GM12864 (cell line): ENCODE measurements around the gene B2M.
"Not testable (repeated sequence)": the region's sequence is repeated elsewhere in the genome, so short reads cannot be mapped to it uniquely, and the experiment has no call there.

Experiments used
- DNase-seq: peaks from one replicate; pipeline ENCODE4 v3.0.0-alpha.2; 2011; ENCODE audit warnings: low read depth
- H3K4me3 ChIP-seq: 2 replicates; pipeline ENCODE4 v1.5.1; 2011; ENCODE audit warnings: mild to moderate bottlenecking, low read depth, low read length, control low read depth
- TF ChIP-seq, protein P1 (sequence below): IDR thresholded peaks from 2 replicates; pipeline ENCODE4 v1.5.1; 2011; ENCODE audit warnings: low read depth, mild to moderate bottlenecking, moderate library complexity, low read length, control low read depth, inconsistent platforms; ENCODE audit errors: missing control alignments

Gene B2M

DNA sequence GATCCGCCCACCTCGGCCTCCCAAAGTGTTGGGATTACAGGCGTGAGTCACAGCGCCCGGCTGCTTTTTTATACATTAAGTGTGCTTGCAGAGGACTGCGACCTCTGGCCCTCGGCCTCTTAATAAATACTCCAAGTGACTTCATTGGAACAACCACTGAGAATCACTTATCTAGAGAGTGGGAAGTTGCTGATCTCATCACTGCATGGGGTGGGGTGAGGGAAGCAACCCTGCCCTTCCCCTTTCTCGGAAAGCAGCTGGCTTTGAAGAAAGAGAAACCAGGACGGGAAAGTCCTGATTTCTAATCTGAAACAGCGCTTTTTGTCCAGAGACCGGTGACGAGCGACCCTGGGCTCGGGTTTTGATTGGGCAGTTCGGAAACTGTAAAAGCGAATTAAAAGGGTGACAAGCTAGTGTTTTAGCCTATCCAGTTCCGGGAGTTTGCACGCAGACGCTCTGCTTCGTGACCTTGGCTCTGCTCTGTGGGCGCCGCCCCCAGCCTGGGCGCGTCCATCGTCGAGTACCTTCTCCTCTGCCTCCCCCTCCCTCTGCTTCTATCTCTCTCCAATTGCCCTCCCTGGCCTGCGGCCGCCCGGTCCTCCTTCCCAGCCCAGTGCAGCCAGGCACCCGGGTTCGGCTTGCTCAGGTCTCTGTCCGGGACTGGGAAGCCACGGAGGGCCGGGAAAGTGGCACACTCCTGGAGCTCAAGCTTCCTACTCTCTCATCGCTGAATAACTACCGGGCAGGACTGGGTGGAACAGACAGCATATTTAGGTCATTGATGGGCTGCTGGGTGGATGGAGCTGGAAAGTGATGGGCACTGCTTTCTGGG is 17.5 kb downstream of the B2M start:
- peak overlapping the region; percentile 91 for H3K4me3 ChIP-seq
- DNase-seq: peak; percentile 99
- TF ChIP-seq, protein P1, sequence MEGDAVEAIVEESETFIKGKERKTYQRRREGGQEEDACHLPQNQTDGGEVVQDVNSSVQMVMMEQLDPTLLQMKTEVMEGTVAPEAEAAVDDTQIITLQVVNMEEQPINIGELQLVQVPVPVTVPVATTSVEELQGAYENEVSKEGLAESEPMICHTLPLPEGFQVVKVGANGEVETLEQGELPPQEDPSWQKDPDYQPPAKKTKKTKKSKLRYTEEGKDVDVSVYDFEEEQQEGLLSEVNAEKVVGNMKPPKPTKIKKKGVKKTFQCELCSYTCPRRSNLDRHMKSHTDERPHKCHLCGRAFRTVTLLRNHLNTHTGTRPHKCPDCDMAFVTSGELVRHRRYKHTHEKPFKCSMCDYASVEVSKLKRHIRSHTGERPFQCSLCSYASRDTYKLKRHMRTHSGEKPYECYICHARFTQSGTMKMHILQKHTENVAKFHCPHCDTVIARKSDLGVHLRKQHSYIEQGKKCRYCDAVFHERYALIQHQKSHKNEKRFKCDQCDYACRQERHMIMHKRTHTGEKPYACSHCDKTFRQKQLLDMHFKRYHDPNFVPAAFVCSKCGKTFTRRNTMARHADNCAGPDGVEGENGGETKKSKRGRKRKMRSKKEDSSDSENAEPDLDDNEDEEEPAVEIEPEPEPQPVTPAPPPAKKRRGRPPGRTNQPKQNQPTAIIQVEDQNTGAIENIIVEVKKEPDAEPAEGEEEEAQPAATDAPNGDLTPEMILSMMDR: no peak

DNA sequence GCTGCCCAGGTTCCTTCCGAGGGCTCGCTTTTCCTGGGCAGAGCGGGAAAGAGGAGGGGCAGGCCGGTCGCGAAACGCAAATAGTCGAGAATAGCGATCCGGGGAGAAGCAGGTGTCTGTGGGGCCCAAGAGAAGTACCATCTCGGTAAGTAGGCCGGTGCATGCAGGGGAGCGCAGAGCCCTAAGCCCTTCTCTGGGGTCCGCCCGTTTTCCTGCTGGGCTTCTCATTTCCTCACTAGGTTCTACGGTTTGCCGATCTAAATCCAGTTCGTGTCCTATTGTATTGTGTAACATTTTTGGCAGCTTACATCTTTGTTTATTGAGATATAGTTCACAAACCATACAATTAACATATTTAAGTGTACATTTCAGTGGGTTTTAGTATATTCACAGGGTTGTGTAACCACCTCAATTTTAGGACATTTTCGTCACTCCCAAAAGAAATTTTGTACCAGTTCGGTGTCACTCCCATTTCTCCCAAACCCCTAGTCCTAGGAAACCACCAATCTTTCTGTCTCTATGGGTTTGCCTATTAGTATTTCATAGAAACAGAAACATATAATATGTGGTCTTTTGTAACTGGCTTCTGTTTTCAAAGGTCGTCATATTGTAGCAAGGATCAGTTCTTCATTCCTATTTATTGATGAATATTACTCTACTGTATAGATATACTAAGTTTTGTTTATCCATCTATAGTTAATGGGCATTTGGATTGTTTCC is 18.3 kb downstream of the B2M start:
- DNase-seq: no peak
- peak overlapping the region; percentile 91 for H3K4me3 ChIP-seq
- TF ChIP-seq, protein P1: no peak

DNA sequence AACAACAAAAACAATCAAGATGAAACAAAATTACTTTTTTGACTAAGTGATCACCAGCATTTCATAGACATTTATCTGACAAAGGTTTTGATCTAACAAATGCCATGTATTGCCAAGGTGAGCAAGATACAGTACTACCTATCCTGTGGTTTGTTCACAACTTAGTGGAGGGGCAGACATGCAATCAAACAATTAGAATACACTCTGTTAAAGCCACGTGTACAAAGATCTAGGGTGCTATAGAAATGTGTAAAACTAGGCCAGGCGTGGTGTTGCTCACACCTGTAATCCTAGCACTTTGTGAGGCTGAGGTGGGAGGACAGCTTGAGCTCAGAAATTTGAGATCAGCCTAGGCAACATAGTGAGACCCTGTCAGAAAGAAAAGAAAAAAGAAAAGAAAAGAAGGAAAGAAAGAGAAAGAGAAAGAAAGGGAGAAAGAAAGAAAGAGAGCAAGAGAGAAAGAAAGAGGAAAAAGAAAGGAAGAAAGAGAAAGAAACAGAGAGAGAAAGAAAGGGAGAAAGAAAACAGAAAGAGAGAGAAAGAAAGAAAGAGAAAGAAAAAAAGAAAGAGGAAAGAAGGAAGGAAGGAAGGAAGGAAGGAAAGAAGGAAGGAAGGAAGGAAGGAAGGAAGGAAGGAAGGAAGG is 23.6 kb downstream of the B2M start:
- no peak for DNase-seq
- TF ChIP-seq, protein P1: no peak
- H3K4me3 ChIP-seq: peak overlapping the region; percentile 57; the same call in 1 of the 2 replicates

DNA sequence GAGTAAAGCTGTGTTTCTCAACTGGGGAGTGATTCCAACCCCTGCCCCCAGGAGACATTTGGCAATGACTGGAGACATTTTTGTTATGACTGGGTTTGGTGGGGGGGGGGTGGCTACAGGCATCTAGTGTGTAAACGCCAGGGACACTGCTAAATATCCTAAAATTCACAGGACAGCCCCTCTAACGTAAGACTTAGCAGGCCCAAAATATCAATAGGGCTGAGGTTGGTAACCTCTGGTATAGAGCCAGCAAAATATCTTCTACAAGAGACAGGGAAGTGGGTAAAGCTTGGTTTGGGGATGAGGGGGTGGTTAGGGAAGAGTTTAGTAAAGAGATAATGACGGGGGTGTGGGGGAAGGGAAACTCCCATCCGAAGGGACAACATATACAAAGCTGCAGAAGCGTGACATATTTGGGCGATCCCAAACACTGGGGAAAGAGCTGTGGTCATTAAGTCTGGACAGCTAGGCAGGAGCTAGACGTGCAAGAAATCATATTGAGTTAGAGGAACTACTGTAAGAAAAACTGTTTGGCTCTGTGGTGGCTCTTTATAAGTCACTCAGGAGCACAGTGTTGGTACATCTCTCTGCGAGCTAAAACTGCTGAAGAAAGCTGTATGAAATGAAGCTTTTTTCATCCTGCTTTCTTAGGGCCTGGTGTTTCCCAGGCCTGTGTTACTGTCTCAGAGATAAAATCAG is 24.3 kb downstream of the B2M start:
- TF ChIP-seq, protein P1: no peak
- H3K4me3 ChIP-seq: peak overlapping the region; percentile 57
- no peak for DNase-seq

DNA sequence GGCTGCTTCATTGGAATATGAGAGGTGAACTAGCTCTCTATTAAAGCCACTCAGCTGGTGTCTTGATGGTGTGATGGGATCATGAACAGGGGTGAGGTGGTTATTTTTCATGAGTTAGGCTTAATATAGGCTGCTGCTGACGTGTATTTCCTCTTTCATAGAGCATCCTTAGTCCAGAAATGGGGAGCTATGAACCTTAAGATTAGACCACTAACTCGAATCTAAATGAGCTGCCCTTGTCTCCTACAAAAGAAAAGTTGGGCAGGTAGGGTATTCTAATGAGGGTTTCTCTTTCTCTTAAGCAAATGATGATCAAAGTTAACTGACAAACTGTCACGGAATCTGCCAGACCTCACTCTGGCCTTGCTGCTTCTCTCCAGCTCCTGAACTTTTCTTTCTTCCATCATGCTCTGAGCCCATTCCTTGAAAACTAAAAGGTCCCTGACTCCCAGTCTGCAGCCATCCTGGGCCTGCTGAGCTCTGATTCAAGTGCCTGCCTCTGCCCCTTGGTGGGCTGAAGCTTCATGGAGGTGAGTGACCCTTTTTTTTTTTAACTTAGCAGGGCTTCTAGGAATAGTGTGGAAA is 25.0 kb downstream of the B2M start, which contains the start of gene TRIM69:
Gene TRIM69 (plus strand): TSS at position 348 of the 585 bp plus-strand sequence. CDS start 177 bp downstream, at position 525.
- peak within 1 kb of the TSS; percentile 59 for H3K4me3 ChIP-seq
- DNase-seq: no peak
- TF ChIP-seq, protein P1: no peak

DNA sequence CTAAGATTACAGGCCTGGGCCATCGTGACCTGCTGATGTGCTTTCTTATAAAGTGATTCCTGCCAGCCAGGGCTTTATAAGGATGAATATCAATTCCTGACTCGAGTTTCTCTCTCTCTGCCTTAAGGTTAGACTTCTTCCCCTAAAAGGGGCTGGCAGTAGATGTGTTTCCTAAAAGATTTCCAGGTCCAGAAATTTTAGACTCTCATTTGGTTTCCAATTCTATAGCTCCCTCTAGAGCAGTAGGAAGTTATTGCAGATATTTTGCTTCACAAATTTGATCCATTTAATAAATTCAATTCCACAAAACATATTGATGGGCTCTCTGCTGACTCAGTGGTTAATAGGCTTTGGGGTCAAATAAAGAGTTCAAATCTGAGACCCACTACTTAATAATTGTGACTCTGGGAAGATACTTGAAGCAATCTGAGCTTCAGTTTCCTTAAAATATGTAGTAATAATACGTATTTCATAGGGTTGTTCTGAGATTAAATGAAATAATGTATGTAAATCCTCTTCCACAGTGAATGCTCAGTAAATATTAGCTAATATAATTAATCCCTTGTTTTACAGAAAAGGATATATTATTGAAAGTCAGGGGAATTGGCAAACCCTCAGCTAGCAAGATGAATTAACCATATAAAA is 27.1 kb downstream of the B2M start:
- peak overlapping the region; percentile 59; the same call in 1 of the 2 replicates for H3K4me3 ChIP-seq
- TF ChIP-seq, protein P1: peak; percentile 58
- DNase-seq: no peak

DNA sequence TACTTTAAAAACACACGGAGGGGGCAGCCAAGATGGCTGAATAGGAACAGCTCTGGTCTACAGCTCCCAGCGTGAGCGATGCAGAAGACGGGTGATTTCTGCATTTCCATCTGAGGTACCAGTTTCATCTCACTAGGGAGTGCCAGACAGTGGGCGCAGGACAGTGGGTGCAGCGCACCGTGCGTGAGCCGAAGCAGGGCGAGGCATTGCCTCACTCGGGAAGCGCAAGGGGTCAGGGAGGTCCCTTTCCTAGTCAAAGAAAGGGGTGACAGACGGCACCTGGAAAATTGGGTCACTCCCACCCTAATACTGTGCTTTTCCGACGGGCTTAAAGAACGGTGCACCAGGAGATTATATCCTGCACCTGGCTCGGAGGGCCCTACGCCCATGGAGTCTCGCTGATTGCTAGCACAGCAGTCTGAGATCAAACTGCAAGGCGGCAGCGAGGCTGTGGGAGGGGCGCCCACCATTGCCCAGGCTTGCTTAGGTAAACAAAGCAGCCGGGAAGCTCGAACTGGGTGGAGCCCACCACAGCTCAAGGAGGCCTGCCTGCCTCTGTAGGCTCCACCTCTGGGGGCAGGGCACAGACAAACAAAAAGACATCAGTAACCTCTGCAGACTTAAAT is 28.0 kb downstream of the B2M start:
- DNase-seq, H3K4me3 ChIP-seq: not testable (repeated sequence)

DNA sequence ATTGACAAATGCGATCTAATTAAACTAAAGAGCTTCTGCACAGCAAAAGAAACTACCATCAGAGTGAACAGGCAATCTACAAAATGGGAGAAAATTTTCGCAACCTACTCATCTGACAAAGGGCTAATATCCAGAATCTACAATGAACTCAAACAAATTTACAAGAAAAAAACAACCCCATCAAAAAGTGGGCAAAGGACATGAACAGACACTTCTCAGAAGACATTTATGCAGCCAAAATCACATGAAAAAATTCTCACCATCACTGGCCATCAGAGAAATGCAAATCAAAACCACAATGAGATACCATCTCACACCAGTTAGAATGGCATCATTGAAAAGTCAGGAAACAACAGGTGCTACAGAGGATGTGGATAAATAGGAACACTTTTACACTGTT is 32.1 kb downstream of the B2M start:
- not testable (repeated sequence) for DNase-seq, H3K4me3 ChIP-seq
